ENCODE results near the gene D2HGDH. TPM values are rescaled to one million over a fixed set of nuclear protein-coding genes. Genes with fewer than 3 reads are reported as not detected.

D2HGDH gene
- total and polyA plus RNA-seq, 2 of the 13 experiments (the other 11 are each of a cell fraction or from before 2014, with no cell fraction given), result 19.2 to 20.3 TPM

- H3K9me3 ChIP-seq (ENCODE audit: low read length), result no peaks in the 10 kb centered on the region
- no peak for FAIRE-seq
- peaks cover 47% of the 10 kb centered on the region for H3K4me1 ChIP-seq (ENCODE audit: insufficient read depth, low read length)
- no peaks in the 10 kb centered on the region for H3K27me3 ChIP-seq (ENCODE audit: control insufficient read depth in 1 of 2, insufficient read depth in 2 of 2, low read length in 2 of 2)
- intact Hi-C loops (cut with micrococcal nuclease; ENCODE audit: unreplicated experiment) (no loop called here), in situ Hi-C loops (cut with HindIII; ENCODE audit: extremely low pct_ligation_motif_present, low pct_unique_long_range_greater_than_20kb) (no loop called here)
- no peak overlapping the region for H2AFZ ChIP-seq (ENCODE audit: low read length)
- H3K36me3 ChIP-seq (replicated peaks in 1 of 2; ENCODE audit: control insufficient read depth in 1 of 2, insufficient read depth in 2 of 2, low read length in 2 of 2), result peaks cover 1 to 6% of the 10 kb centered on the region in 2 experiments; a peak in 3 of 5 replicates
- peaks cover 25% of the 10 kb centered on the region for H3K79me2 ChIP-seq (ENCODE audit: insufficient read depth, low read length)
- H3K4me2 ChIP-seq (ENCODE audit: low read depth, low read length), result no peak overlapping the region
- DNase-seq (ENCODE audit: low spot score), result no peak
- H3K27ac ChIP-seq (ENCODE audit: extremely low read length, insufficient read depth, low read length), result no peak overlapping the region
- 92% methylated on average over 47 of the region's 48 CpGs for WGBS (ENCODE audit: low lambda C conversion rate)
- peaks cover 10% of the 10 kb centered on the region; the same call in 1 of the 2 replicates for H4K20me1 ChIP-seq (ENCODE audit: insufficient read depth, low read length)
- no TSS peak for BruUV-seq (replicated peaks)
- no peak overlapping the region for H3K9ac ChIP-seq (ENCODE audit: insufficient read depth, low read depth, low read length)
- CTCF ChIA-PET (ENCODE audit: low intra/inter-chr PET ratio, low total read pairs), result no interaction called here
- no peak overlapping the region for H3K4me3 ChIP-seq (replicated peaks in 1 of 3; ENCODE audit: insufficient read depth in 1 of 3, low read depth in 2 of 3, low read length in 3 of 3)
- ATAC-seq, result no peak
- POLR2A ChIA-PET, result no interaction called here
- TF ChIP-seq ISX (CRISPR knock-in tag; conservative IDR thresholded peaks at IDR 0.05) (no peak), NR2F1 (CRISPR knock-in tag; IDR thresholded peaks at IDR 0.05) (no peak), REL (CRISPR knock-in tag; conservative IDR thresholded peaks at IDR 0.05) (no peak), ZNF512 (CRISPR knock-in tag; IDR thresholded peaks at IDR 0.05) (no peak), TBP (CRISPR knock-in tag; IDR thresholded peaks at IDR 0.05) (no peak), ARID4A (CRISPR knock-in tag; IDR thresholded peaks at IDR 0.05; ENCODE audit: borderline replicate concordance) (no peak), ZBTB49 (CRISPR knock-in tag; IDR thresholded peaks at IDR 0.05; ENCODE audit: borderline replicate concordance) (no peak), ZNF850 (CRISPR knock-in tag; conservative IDR thresholded peaks at IDR 0.05) (no peak), ZNF235 (CRISPR knock-in tag; IDR thresholded peaks at IDR 0.05; ENCODE audit: borderline replicate concordance) (0 out of 2 replicates have a peak, but pooled peaks have one; percentile 35), ZNF674 (CRISPR knock-in tag; IDR thresholded peaks at IDR 0.05; ENCODE audit: low read depth) (no peak), MED8 (CRISPR knock-in tag; IDR thresholded peaks at IDR 0.05; ENCODE audit: insufficient replicate concordance) (no peak), IKZF5 (CRISPR knock-in tag; IDR thresholded peaks at IDR 0.05) (no peak), ZNF432 (CRISPR knock-in tag; IDR thresholded peaks at IDR 0.05; ENCODE audit: borderline replicate concordance) (no peak)
Measured at GRCh38 chr2:241815477-241816430, 81.3 kb downstream of the D2HGDH start.

All from HepG2 (cell line).